Measurements from ENCODE around the gene KLF14. TPM values are rescaled to one million over a fixed set of nuclear protein-coding genes. Genes with fewer than 3 reads are reported as not detected.

The KLF14 gene
- total and polyA plus RNA-seq, 9 of the 15 experiments (the other 6 are each of a cell fraction or from before 2014, with no cell fraction given): 0.03 TPM; not detected in 8

- TF ChIP-seq E2F8 (IDR thresholded peaks at IDR 0.05; ENCODE audit: low read depth, partially characterized antibody) (no peak), HBP1 (CRISPR knock-in tag; IDR thresholded peaks at IDR 0.05) (no peak), CEBPG (CRISPR knock-in tag; IDR thresholded peaks at IDR 0.05) (no peak), CEBPG (tag; conservative IDR thresholded peaks at IDR 0.05 in 1 of 2, IDR thresholded peaks at IDR 0.05 in 1 of 2) (peak in 1 of 2 experiments; percentile 61; a peak in 2 of 4 replicates), ZNF239 (CRISPR knock-in tag; IDR thresholded peaks at IDR 0.05) (no peak), ZNF263 (CRISPR knock-in tag; IDR thresholded peaks at IDR 0.05; ENCODE audit: borderline replicate concordance) (no peak), USF2 (CRISPR knock-in tag; IDR thresholded peaks at IDR 0.05) (peak; percentile 69), ZBTB40 (IDR thresholded peaks at IDR 0.05) (no peak), ZBTB40 (CRISPR knock-in tag; IDR thresholded peaks at IDR 0.05) (no peak)
Measured at GRCh38 chr7:130699686-130700085, 34.3 kb downstream of the KLF14 start (continued).
